ENCODE results near the gene CDH2. TPM values are rescaled to one million over a fixed set of nuclear protein-coding genes. Genes with fewer than 3 reads are reported as not detected.

Gene CDH2
- polyA plus RNA-seq, 1 donor from 2014 or later, result 199 TPM

DNA sequence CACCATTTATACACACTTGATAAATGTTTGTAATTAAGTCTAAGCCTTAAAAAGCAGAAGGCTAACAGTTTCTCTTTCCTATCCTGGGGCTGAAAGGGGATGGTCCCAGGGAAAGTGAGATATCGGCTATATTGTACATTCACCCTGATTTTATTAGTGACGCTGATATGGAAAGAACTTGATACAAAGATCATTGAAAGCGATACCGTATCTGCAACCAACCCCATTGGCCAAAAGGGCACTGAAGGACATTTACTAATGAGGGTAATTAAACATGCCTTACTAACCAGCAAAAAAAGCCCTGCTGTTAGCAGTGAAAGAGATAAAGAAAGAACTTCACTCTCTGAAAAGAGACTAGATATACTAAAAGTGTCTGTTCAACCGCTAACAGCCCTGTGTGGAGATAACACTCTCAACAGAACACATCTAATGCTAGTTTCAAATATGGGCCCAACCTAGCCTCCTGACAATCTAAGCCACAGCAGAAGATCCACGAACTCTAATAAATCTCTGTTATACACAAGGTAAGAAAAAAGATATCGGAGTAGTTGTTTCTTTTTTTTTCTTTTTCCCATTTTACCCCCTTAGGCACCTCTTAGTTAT is 200.0 kb downstream of the CDH2 start:
- Histone ChIP-seq H3K4me2 (ENCODE audit: low read length) (no peak overlapping the region), H3K79me2 (replicated peaks; ENCODE audit: insufficient read depth, low read length) (peaks cover 17% of the 10 kb centered on the region), H4K20me1 (ENCODE audit: insufficient read depth) (no peaks in the 10 kb centered on the region), H3K4me3 (ENCODE audit: low read length) (no peak overlapping the region), H3K9ac (ENCODE audit: low read length) (no peak overlapping the region), H3K9me3 (ENCODE audit: low read length) (no peaks in the 10 kb centered on the region), H3K9me2 (ENCODE audit: insufficient read depth, low read length) (no peaks in the 10 kb centered on the region), H3F3A (ENCODE audit: insufficient read depth, low read length, poor library complexity, severe bottlenecking) (no peaks in the 10 kb centered on the region), H3K27ac (ENCODE audit: low read length) (no peak overlapping the region), H2AFZ (ENCODE audit: low read depth, low read length) (no peak overlapping the region), H3K36me3 (ENCODE audit: insufficient read depth, low read length) (peaks cover 27% of the 10 kb centered on the region), H3K27me3 (ENCODE audit: insufficient read depth, low read depth, low read length) (no peaks in the 10 kb centered on the region)
- TF ChIP-seq RAD21 (conservative IDR thresholded peaks at IDR 0.05) (no peak), SMC3 (conservative IDR thresholded peaks at IDR 0.05; ENCODE audit: poor library complexity) (no peak), MXI1 (conservative IDR thresholded peaks at IDR 0.05; ENCODE audit: poor library complexity, severe bottlenecking) (no peak)
- TF ChIP-seq, protein P1, sequence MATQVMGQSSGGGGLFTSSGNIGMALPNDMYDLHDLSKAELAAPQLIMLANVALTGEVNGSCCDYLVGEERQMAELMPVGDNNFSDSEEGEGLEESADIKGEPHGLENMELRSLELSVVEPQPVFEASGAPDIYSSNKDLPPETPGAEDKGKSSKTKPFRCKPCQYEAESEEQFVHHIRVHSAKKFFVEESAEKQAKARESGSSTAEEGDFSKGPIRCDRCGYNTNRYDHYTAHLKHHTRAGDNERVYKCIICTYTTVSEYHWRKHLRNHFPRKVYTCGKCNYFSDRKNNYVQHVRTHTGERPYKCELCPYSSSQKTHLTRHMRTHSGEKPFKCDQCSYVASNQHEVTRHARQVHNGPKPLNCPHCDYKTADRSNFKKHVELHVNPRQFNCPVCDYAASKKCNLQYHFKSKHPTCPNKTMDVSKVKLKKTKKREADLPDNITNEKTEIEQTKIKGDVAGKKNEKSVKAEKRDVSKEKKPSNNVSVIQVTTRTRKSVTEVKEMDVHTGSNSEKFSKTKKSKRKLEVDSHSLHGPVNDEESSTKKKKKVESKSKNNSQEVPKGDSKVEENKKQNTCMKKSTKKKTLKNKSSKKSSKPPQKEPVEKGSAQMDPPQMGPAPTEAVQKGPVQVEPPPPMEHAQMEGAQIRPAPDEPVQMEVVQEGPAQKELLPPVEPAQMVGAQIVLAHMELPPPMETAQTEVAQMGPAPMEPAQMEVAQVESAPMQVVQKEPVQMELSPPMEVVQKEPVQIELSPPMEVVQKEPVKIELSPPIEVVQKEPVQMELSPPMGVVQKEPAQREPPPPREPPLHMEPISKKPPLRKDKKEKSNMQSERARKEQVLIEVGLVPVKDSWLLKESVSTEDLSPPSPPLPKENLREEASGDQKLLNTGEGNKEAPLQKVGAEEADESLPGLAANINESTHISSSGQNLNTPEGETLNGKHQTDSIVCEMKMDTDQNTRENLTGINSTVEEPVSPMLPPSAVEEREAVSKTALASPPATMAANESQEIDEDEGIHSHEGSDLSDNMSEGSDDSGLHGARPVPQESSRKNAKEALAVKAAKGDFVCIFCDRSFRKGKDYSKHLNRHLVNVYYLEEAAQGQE (IDR thresholded peaks at IDR 0.05; ENCODE audit: borderline replicate concordance), result no peak

DNA sequence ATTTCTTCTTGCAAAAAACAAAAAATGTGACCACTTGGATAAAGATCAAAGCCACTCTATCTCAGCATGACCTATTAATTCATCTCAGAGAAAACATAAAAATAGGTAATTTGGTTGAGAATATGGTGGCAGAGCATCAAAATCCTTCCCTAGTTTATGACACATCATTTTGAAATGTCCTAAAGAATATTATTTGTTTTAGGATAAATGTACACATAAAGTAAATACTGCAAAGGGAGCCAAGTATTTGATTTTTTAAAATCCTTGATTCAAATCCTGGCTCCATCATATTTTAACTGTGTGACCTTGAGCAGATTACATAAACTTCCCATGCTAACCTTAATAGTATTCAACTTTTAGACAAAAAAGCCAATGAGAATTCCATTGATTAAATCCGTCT is 206.6 kb downstream of the CDH2 start:
- H3K9me2 ChIP-seq (ENCODE audit: insufficient read depth, low read length), result no peaks in the 10 kb centered on the region
- no peaks in the 10 kb centered on the region for H3K27me3 ChIP-seq (ENCODE audit: insufficient read depth, low read depth, low read length)
- H4K20me1 ChIP-seq (ENCODE audit: insufficient read depth), result no peaks in the 10 kb centered on the region
- no peak overlapping the region for H2AFZ ChIP-seq (ENCODE audit: low read depth, low read length)
- H3F3A ChIP-seq (ENCODE audit: insufficient read depth, low read length, poor library complexity, severe bottlenecking), result no peaks in the 10 kb centered on the region
- no peaks in the 10 kb centered on the region for H3K9me3 ChIP-seq (ENCODE audit: low read length)
- H3K4me2 ChIP-seq (ENCODE audit: low read length), result no peak overlapping the region
- peaks cover 19% of the 10 kb centered on the region for H3K36me3 ChIP-seq (ENCODE audit: insufficient read depth, low read length)
- H3K27ac ChIP-seq (ENCODE audit: low read length), result no peak overlapping the region
- H3K9ac ChIP-seq (ENCODE audit: low read length), result no peak overlapping the region
- TF ChIP-seq EP300 (conservative IDR thresholded peaks at IDR 0.05; ENCODE audit: poor library complexity, severe bottlenecking), result no peak
- no peak for TF ChIP-seq EZH2 (IDR thresholded peaks at IDR 0.05; ENCODE audit: borderline replicate concordance, insufficient read depth, low read length, poor library complexity, severe bottlenecking)
- TF ChIP-seq POLR2AphosphoS5 (IDR thresholded peaks at IDR 0.05), result no peak
- H3K4me3 ChIP-seq (ENCODE audit: low read length), result no peak overlapping the region
- peaks cover 2% of the 10 kb centered on the region for H3K79me2 ChIP-seq (replicated peaks; ENCODE audit: insufficient read depth, low read length)

DNA sequence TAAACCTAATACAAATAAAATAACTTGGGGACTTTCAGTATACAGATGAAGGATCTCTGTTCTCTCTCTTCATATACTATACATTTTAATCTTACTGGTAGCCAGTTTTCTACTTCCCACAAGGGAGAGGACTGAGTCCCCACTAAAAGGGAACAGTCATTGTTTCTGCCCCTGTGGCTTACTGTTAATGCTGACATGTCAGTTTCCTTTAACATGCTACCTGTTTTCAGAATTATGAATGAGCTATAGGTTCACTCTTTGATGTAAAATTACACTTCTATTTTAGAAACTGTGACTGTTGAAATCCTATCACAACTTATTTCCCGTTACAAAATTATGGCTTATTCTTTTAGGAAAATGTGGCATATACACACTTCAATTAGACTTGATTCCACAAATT is 207.7 kb downstream of the CDH2 start:
- TF ChIP-seq MXI1 (conservative IDR thresholded peaks at IDR 0.05; ENCODE audit: poor library complexity, severe bottlenecking) (no peak), POLR2AphosphoS5 (IDR thresholded peaks at IDR 0.05) (no peak), RAD21 (conservative IDR thresholded peaks at IDR 0.05) (no peak), EP300 (conservative IDR thresholded peaks at IDR 0.05; ENCODE audit: poor library complexity, severe bottlenecking) (no peak), SMC3 (conservative IDR thresholded peaks at IDR 0.05; ENCODE audit: poor library complexity) (no peak), EZH2 (IDR thresholded peaks at IDR 0.05; ENCODE audit: borderline replicate concordance, insufficient read depth, low read length, poor library complexity, severe bottlenecking) (no peak), TAF1 (IDR thresholded peaks at IDR 0.05; ENCODE audit: low read depth) (no peak)
- TF ChIP-seq, protein P1 (IDR thresholded peaks at IDR 0.05; ENCODE audit: borderline replicate concordance), result no peak
- TF ChIP-seq, protein P2, sequence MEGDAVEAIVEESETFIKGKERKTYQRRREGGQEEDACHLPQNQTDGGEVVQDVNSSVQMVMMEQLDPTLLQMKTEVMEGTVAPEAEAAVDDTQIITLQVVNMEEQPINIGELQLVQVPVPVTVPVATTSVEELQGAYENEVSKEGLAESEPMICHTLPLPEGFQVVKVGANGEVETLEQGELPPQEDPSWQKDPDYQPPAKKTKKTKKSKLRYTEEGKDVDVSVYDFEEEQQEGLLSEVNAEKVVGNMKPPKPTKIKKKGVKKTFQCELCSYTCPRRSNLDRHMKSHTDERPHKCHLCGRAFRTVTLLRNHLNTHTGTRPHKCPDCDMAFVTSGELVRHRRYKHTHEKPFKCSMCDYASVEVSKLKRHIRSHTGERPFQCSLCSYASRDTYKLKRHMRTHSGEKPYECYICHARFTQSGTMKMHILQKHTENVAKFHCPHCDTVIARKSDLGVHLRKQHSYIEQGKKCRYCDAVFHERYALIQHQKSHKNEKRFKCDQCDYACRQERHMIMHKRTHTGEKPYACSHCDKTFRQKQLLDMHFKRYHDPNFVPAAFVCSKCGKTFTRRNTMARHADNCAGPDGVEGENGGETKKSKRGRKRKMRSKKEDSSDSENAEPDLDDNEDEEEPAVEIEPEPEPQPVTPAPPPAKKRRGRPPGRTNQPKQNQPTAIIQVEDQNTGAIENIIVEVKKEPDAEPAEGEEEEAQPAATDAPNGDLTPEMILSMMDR (IDR thresholded peaks at IDR 0.05; ENCODE audit: poor library complexity, severe bottlenecking), result no peak
- no peak overlapping the region for H3K9ac ChIP-seq (ENCODE audit: low read length)
- H3K4me3 ChIP-seq (ENCODE audit: low read length), result no peak overlapping the region
- H3K27ac ChIP-seq (ENCODE audit: low read length), result no peak overlapping the region
- H3K36me3 ChIP-seq (ENCODE audit: insufficient read depth, low read length), result peaks cover 11% of the 10 kb centered on the region
- no peak overlapping the region for H2AFZ ChIP-seq (ENCODE audit: low read depth, low read length)
- no peaks in the 10 kb centered on the region for H3K9me2 ChIP-seq (ENCODE audit: insufficient read depth, low read length)
- peaks cover 2% of the 10 kb centered on the region for H3K79me2 ChIP-seq (replicated peaks; ENCODE audit: insufficient read depth, low read length)
- no peaks in the 10 kb centered on the region for H4K20me1 ChIP-seq (ENCODE audit: insufficient read depth)
- no peaks in the 10 kb centered on the region for H3K9me3 ChIP-seq (ENCODE audit: low read length)
- H3K4me2 ChIP-seq (ENCODE audit: low read length), result no peak overlapping the region
- no peaks in the 10 kb centered on the region for H3F3A ChIP-seq (ENCODE audit: insufficient read depth, low read length, poor library complexity, severe bottlenecking)
- H3K27me3 ChIP-seq (ENCODE audit: insufficient read depth, low read depth, low read length), result no peaks in the 10 kb centered on the region
